K562 (cell line): ENCODE data around the gene DKC1. TPM values are rescaled to one million over a fixed set of nuclear protein-coding genes. Genes with fewer than 3 reads are reported as not detected.

Source experiments
- ATAC-seq: fragments of 200-7000 bp; cut with Tn5 transposase; 3 replicates; pipeline ENCODE4 v1.9.1; 2020; ENCODE audit warnings: moderate library complexity
- BruUV-seq: library from RNA; stranded (reverse); fragments of 400-500 nt; replicated peaks from 2 replicates; lab custom pipeline; 2021; lab: Mats Ljungman, UMichigan
- CTCF ChIA-PET: fragments of 300-600 bp; formaldehyde crosslinking; extraction: SDS; loops from one replicate; lab custom pipeline; 2021; ENCODE audit warnings: low intra/inter-chr PET ratio; lab: Yijun Ruan, JAX
- POLR2A ChIA-PET: fragments of 300-600, 350-650 bp; sonication (Branson Sonifier 250); formaldehyde crosslinking; extraction: SDS; loops from one replicate; lab custom pipeline; 2021; ENCODE audit warnings: antibody characterized with exemption, inconsistent platforms; lab: Yijun Ruan, JAX
- DNase-seq, 4 experiments: peaks; one replicate each; pipeline versions ENCODE4 v3.0.0 to v3.0.0-alpha.2; 2011 to 2018; ENCODE audit warnings: low spot score in 3 of 4, mixed read lengths in 3 of 4; ENCODE audit errors: extremely low read depth in 1 of 4
- FAIRE-seq: peaks from 2 replicates; lab custom pipeline; 2011; peaks lifted over from hg19 to GRCh38; lab: Jason Lieb, UNC
- H2AFZ ChIP-seq: 2 replicates; pipeline ENCODE4 v1.6.0; 2011; ENCODE audit warnings: low read depth, low read length, control low read depth, inconsistent platforms
- H3K27ac ChIP-seq: fragments of 200-600 bp; 3 replicates; pipeline ENCODE4 v1.8.0; 2011; ENCODE audit warnings: low read depth, mild to moderate bottlenecking, control low read depth, inconsistent platforms, low read length, moderate library complexity, mixed read lengths; ENCODE audit errors: extremely low read depth
- H3K27me3 ChIP-seq, 2 experiments: fragments of 300-600 bp in 1 of 2; 2 replicates in 1 of 2; 3 replicates in 1 of 2; pipeline versions ENCODE4 v1.6.0 to v1.8.0; 2011; ENCODE audit warnings: inconsistent platforms in 2 of 2, low read length in 2 of 2, mild to moderate bottlenecking in 1 of 2, mixed read lengths in 1 of 2, moderate library complexity in 1 of 2; ENCODE audit not compliant: control insufficient read depth in 2 of 2, insufficient read depth in 2 of 2
- H3K36me3 ChIP-seq: fragments of 300-600 bp; 3 replicates; pipeline ENCODE4 v1.8.0; 2011; ENCODE audit warnings: mild to moderate bottlenecking, low read length, inconsistent platforms; ENCODE audit not compliant: control insufficient read depth, insufficient read depth
- H3K4me1 ChIP-seq, 2 experiments: fragments of 200-600 bp in 1 of 2; replicated peaks in 1 of 2; 2 replicates in 1 of 2; 3 replicates in 1 of 2; pipeline versions ENCODE4 v1.5.1 to v1.8.0; 2011; ENCODE audit warnings: inconsistent platforms in 2 of 2, low read length in 2 of 2, mild to moderate bottlenecking in 1 of 2, mixed read lengths in 1 of 2, moderate library complexity in 1 of 2; ENCODE audit not compliant: control insufficient read depth in 2 of 2, insufficient read depth in 2 of 2
- H3K4me2 ChIP-seq: 2 replicates; pipeline ENCODE4 v1.6.1; 2011; ENCODE audit warnings: low read length, control low read depth, inconsistent platforms, mixed read lengths; ENCODE audit not compliant: insufficient read depth
- H3K4me3 ChIP-seq: fragments of 200-600 bp; sonication (generic), shearing (Covaris generic); 2 replicates; pipeline ENCODE4 v1.5.1; 2016; ENCODE audit warnings: control low read depth, inconsistent platforms
- H3K79me2 ChIP-seq: fragments of 200-600 bp; 3 replicates; pipeline ENCODE4 v1.8.0; 2011; ENCODE audit warnings: low read length, inconsistent platforms; ENCODE audit not compliant: control insufficient read depth, insufficient read depth
- H3K9ac ChIP-seq, 2 experiments: 2 replicates each; pipeline versions ENCODE4 v1.6.0 to v1.6.1; 2011; ENCODE audit warnings: low read depth in 2 of 2, low read length in 2 of 2, control low read depth in 1 of 2, inconsistent platforms in 1 of 2, mild to moderate bottlenecking in 1 of 2, mixed read lengths in 1 of 2; ENCODE audit not compliant: insufficient read depth in 1 of 2
- H3K9me1 ChIP-seq: one replicate; pipeline ENCODE4 v1.6.0; 2011; ENCODE audit warnings: inconsistent platforms, mild to moderate bottlenecking, low read length, moderate library complexity; ENCODE audit not compliant: control insufficient read depth, insufficient read depth
- H3K9me3 ChIP-seq: replicated peaks from 2 replicates; pipeline ENCODE4 v1.5.1; 2011; ENCODE audit warnings: low read depth, low read length, inconsistent platforms; ENCODE audit not compliant: control insufficient read depth, insufficient read depth
- H4K20me1 ChIP-seq: replicated peaks from 2 replicates; pipeline ENCODE4 v1.6.1; 2011; ENCODE audit warnings: low read length, inconsistent platforms, mixed read lengths; ENCODE audit not compliant: control insufficient read depth, insufficient read depth
- CEBPB ChIP-seq: fragments of 450-650 bp; IDR thresholded peaks from 2 replicates; pipeline ENCODE4 v1.6.1; 2016; ENCODE audit warnings: missing genetic modification characterization, missing compliant biosample characterization
- CEBPG ChIP-seq, 3 experiments: fragments of 200-800 bp in 1 of 3; sonication (Bioruptor generic) in 1 of 3; sonication (generic) in 1 of 3; formaldehyde crosslinking in 1 of 3; IDR thresholded peaks in 2 of 3; conservative IDR thresholded peaks in 1 of 3; 2 replicates each; pipeline versions ENCODE4 v1.6.1 to v1.8.0; 2016 to 2022; ENCODE audit warnings: missing compliant biosample characterization in 2 of 3, missing genetic modification characterization in 2 of 3, mild to moderate bottlenecking in 1 of 3, missing genetic modification reagents in 1 of 3
- KLF10 ChIP-seq: fragments of 250-450 bp; sonication (Bioruptor Pico); IDR thresholded peaks from 2 replicates; pipeline ENCODE4 v1.6.1; 2021; ENCODE audit warnings: matching md5 sums
- ZNF23 ChIP-seq: fragments of 250-450 bp; sonication (Bioruptor Pico); IDR thresholded peaks from 2 replicates; pipeline ENCODE4 v1.4.0; 2020; ENCODE audit warnings: mild to moderate bottlenecking
- WGBS: fragments of 100-300 bp; shearing (Covaris generic); methylation state at CpG from one replicate; pipeline ENCODE4 v1.1.6; 2016; ENCODE audit warnings: low coverage, mixed read lengths; ENCODE audit not compliant: insufficient coverage; ENCODE audit errors: missing lambda C conversion rate; 5-methylcytosine and 5-hydroxymethylcytosine counted together
- in situ Hi-C: fragments of 300-500 bp; cut with MboI; formaldehyde crosslinking; loops from 4 replicates; pipeline ENCODE4 v1.15.0; 2018; ENCODE audit warnings: inconsistent platforms, mixed read lengths
- intact Hi-C: fragments of 100-400 bp; cut with micrococcal nuclease; formaldehyde crosslinking; loops from 2 replicates; pipeline ENCODE4 v1.14.2; 2022
- polyA plus RNA-seq, 8 experiments: library from polyadenylated mRNA; depleted of rRNA in 4 of 8; stranded (reverse) in 5 of 8; unstranded in 3 of 8; fragments of >200 nt; fragmentation: Nextera tagmentation in 2 of 8; fragmentation: Illumina TruSeq in 1 of 8; extraction: Ambion mirVana in 2 of 8; extraction: Trizol in 1 of 8; gene quantifications; 2 replicates each; pipeline versions ENCODE4 v1.2.1 to v1.2.3, GENCODE V29; 2011 to 2014; ENCODE audit warnings: inconsistent platforms in 1 of 8, missing spikeins in 1 of 8
- total RNA-seq, 7 experiments: library from RNA; depleted of rRNA in 6 of 7; stranded (reverse); fragments of >200 nt in 6 of 7; fragmentation: Illumina TruSeq in 2 of 7; extraction: Trizol in 2 of 7; gene quantifications; 2 replicates each; pipeline versions ENCODE4 v1.2.1 to v1.2.3, GENCODE V29; 2011 to 2021; ENCODE audit warnings: low replicate concordance in 1 of 7

DKC1 gene
- total and polyA plus RNA-seq, 9 of the 15 experiments (the other 6 are each of a cell fraction or from before 2014, with no cell fraction given): 205 to 313 (median 219) TPM

DNA sequence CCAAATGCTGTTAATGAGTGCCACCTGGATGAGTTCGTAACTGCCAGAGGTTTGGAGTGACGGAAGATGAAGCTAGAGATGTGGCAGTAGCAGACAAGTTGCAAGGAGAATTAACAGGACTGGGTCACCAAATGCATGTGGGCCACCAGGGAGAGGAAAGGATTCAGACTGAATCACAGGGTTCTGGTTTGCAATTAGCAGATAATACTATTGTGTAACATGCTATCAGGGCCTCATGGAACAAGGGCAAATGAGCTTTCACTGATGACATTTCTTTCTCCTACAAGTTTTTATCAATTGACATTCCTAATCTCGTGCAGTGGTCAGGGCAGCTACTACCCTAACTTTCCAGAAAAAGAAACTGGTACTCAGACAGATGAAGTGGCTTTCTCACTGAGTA is 33.2 kb upstream of the DKC1 start:
- intact Hi-C loops: no loop called here
- peaks cover 20% of the 10 kb centered on the region for H3K36me3 ChIP-seq
- no peaks in the 10 kb centered on the region for H3K9me3 ChIP-seq
- peaks cover 1 to 28% of the 10 kb centered on the region in 2 experiments; a peak in 4 of 5 replicates for H3K4me1 ChIP-seq
- no peaks in the 10 kb centered on the region for H3K9me1 ChIP-seq
- no peaks in the 10 kb centered on the region for H3K27me3 ChIP-seq
- WGBS: 74% methylated on average over 3 of the region's 3 CpGs
- BruUV-seq: no TSS peak
- peaks cover 83% of the 10 kb centered on the region for H3K79me2 ChIP-seq
- TF ChIP-seq KLF10 (CRISPR knock-in tag) (no peak), CEBPG (CRISPR knock-in tag; IDR thresholded peaks at IDR 0.05) (no peak), CEBPG (tag; conservative IDR thresholded peaks at IDR 0.05 in 1 of 2, IDR thresholded peaks at IDR 0.05 in 1 of 2) (peak in 1 of 2 experiments; percentile 74; a peak in 2 of 4 replicates), ZNF23 (no peak), CEBPB (tag) (peak; percentile 53; the same call in 1 of the 2 replicates)
- TF ChIP-seq, all 486 proteins: peak for 2
- no peak overlapping the region for H3K27ac ChIP-seq
- no peak for FAIRE-seq
- ChIA-PET CTCF (no interaction called here), POLR2A (interaction anchor here (1.0 to 2.0 kb wide), 3 partner anchors 10 to 50 kb away, joined by 3 to 7 read pairs (median 4); no protein-coding TSS in a partner anchor)
- H3K4me2 ChIP-seq: no peak overlapping the region
- 0 out of 2 replicates have a peak, but pooled peaks cover 4% of the 10 kb centered on the region for H4K20me1 ChIP-seq
- in situ Hi-C loops: loop anchor here (25.0 kb wide), 1 partner anchor 142 kb away; the partner anchor contains the start of gene CTAG1A
- no peak overlapping the region for H3K9ac ChIP-seq
- ATAC-seq: no peak
- no peak overlapping the region for H2AFZ ChIP-seq
- H3K4me3 ChIP-seq: no peak overlapping the region
- no peak for DNase-seq
